GM12878 (cell line): ENCODE measurements around the gene SNAPC4. TPM values are rescaled to one million over a fixed set of nuclear protein-coding genes. Genes with fewer than 3 reads are reported as not detected.

Experiments
- ATAC-seq: fragments of 200-7000 bp; cut with Tn5 transposase; 3 replicates; pipeline ENCODE4 v1.9.1; 2020; ENCODE audit warnings: mild to moderate bottlenecking, moderate library complexity
- BruUV-seq: library from RNA; stranded (reverse); fragments of 400-500 nt; replicated peaks from 2 replicates; lab custom pipeline; 2021; lab: Mats Ljungman, UMichigan
- CTCF ChIA-PET: fragments of 300-600 bp; sonication (Branson Sonifier 250); formaldehyde crosslinking; extraction: SDS; loops from one replicate; lab custom pipeline; 2021; ENCODE audit warnings: inconsistent platforms; lab: Yijun Ruan, JAX
- POLR2A ChIA-PET: fragments of 350-600 bp; formaldehyde crosslinking; extraction: SDS; loops from one replicate; lab custom pipeline; 2021; ENCODE audit warnings: inconsistent platforms; lab: Charles Lee
- RAD21 ChIA-PET: fragments of 300-600 bp; sonication (Branson Sonifier 250); formaldehyde crosslinking; loops from one replicate; lab custom pipeline; 2023; ENCODE audit warnings: antibody characterized with exemption; ENCODE audit not compliant: unreplicated experiment; lab: Charles Lee
- SMC1A ChIA-PET: fragments of 300-600 bp; sonication (Branson Sonifier 250); formaldehyde crosslinking; loops from one replicate; lab custom pipeline; 2023; ENCODE audit not compliant: unreplicated experiment, uncharacterized antibody; lab: Charles Lee
- DNase-seq: peaks from one replicate; pipeline ENCODE4 v3.0.0-alpha.2; 2011; ENCODE audit warnings: low read depth, low spot score
- FAIRE-seq: peaks from 3 replicates; lab custom pipeline; 2011; peaks lifted over from hg19 to GRCh38; lab: Jason Lieb, UNC
- H2AFZ ChIP-seq: 2 replicates; pipeline ENCODE4 v1.6.0; 2011; ENCODE audit warnings: low read depth, low read length, control low read depth; ENCODE audit not compliant: control insufficient read depth
- H3K27ac ChIP-seq: 2 replicates; pipeline ENCODE4 v1.5.1; 2011; ENCODE audit warnings: control low read depth; ENCODE audit not compliant: control insufficient read depth, insufficient read depth
- H3K27me3 ChIP-seq, 2 experiments: replicated peaks in 1 of 2; 2 replicates each; pipeline versions ENCODE4 v1.6.0 to v1.6.1; 2011; ENCODE audit warnings: low read length in 1 of 2; ENCODE audit not compliant: control insufficient read depth in 2 of 2, insufficient read depth in 2 of 2
- H3K36me3 ChIP-seq, 2 experiments: 2 replicates each; pipeline ENCODE4 v1.5.1; 2011; ENCODE audit warnings: low read length in 1 of 2; ENCODE audit not compliant: control insufficient read depth in 2 of 2, insufficient read depth in 2 of 2
- H3K4me1 ChIP-seq: 2 replicates; pipeline ENCODE4 v1.6.1; 2011; ENCODE audit warnings: mild to moderate bottlenecking, low read length, moderate library complexity, mixed read lengths; ENCODE audit not compliant: control insufficient read depth, insufficient read depth
- H3K4me2 ChIP-seq: 2 replicates; pipeline ENCODE4 v1.6.0; 2011; ENCODE audit warnings: control low read depth; ENCODE audit not compliant: control insufficient read depth, insufficient read depth
- H3K4me3 ChIP-seq: fragments of 200-600 bp; sonication (generic); 2 replicates; pipeline ENCODE4 v1.5.1; 2016
- H3K79me2 ChIP-seq: 2 replicates; pipeline ENCODE4 v1.6.0; 2011; ENCODE audit warnings: low read length; ENCODE audit not compliant: control insufficient read depth, insufficient read depth
- H3K9ac ChIP-seq: 2 replicates; pipeline ENCODE4 v1.8.0; 2011; ENCODE audit warnings: low read length, control low read depth, mixed read lengths; ENCODE audit not compliant: control insufficient read depth, insufficient read depth
- H3K9me3 ChIP-seq: replicated peaks from 3 replicates; pipeline ENCODE4 v1.5.1; 2011; ENCODE audit warnings: mild to moderate bottlenecking, low read length; ENCODE audit not compliant: control insufficient read depth, insufficient read depth
- H4K20me1 ChIP-seq: 2 replicates; pipeline ENCODE4 v1.6.0; 2011; ENCODE audit not compliant: control insufficient read depth, insufficient read depth
- CREB1 ChIP-seq: IDR thresholded peaks from 2 replicates; pipeline ENCODE4 v1.6.1; 2012; ENCODE audit warnings: low read depth, mild to moderate bottlenecking, inconsistent platforms
- CREM ChIP-seq: IDR thresholded peaks from 2 replicates; pipeline ENCODE4 v1.6.1; 2014; ENCODE audit warnings: antibody characterized with exemption, low read depth
- EP300 ChIP-seq, 2 experiments: fragments of 150-350 bp in 1 of 2; IDR thresholded peaks; 2 replicates each; pipeline ENCODE4 v1.6.1; 2011 to 2012; ENCODE audit warnings: low read depth in 2 of 2, low read length in 2 of 2, borderline replicate concordance in 1 of 2, improper control_type of control experiment in 1 of 2, inconsistent platforms in 1 of 2; ENCODE audit not compliant: control insufficient read depth in 1 of 2
- FOXK2 ChIP-seq: fragments of 450-650 bp; IDR thresholded peaks from 2 replicates; pipeline ENCODE4 v1.6.1; 2017; ENCODE audit warnings: mild to moderate bottlenecking, moderate library complexity
- HSF1 ChIP-seq: fragments of 150-350 bp; IDR thresholded peaks from 2 replicates; pipeline ENCODE4 v1.6.1; 2014; ENCODE audit warnings: mild to moderate bottlenecking, low read depth, low read length
- IRF4 ChIP-seq: IDR thresholded peaks from 2 replicates; pipeline ENCODE4 v1.6.1; 2011; ENCODE audit warnings: low read depth, low read length
- NBN ChIP-seq: fragments of 450-650 bp; IDR thresholded peaks from 2 replicates; pipeline ENCODE4 v1.6.1; 2016
- NFYB ChIP-seq: IDR thresholded peaks from 2 replicates; pipeline ENCODE4 v1.6.1; 2011; ENCODE audit warnings: low read depth, mild to moderate bottlenecking, low read length, improper control_type of control experiment, moderate library complexity; ENCODE audit not compliant: insufficient read depth
- RAD51 ChIP-seq: fragments of 450-650 bp; IDR thresholded peaks from 2 replicates; pipeline ENCODE4 v1.6.1; 2016; ENCODE audit warnings: moderate library complexity, mild to moderate bottlenecking, inconsistent platforms
- SPI1 ChIP-seq: IDR thresholded peaks from 2 replicates; pipeline ENCODE4 v1.6.1; 2011; ENCODE audit warnings: low read depth, mild to moderate bottlenecking, low read length, moderate library complexity, borderline replicate concordance; ENCODE audit not compliant: insufficient read depth
- TAF1 ChIP-seq: IDR thresholded peaks from 2 replicates; pipeline ENCODE4 v1.6.1; 2011; ENCODE audit warnings: mild to moderate bottlenecking, low read depth, low read length, borderline replicate concordance
- ZNF217 ChIP-seq: fragments of 450-650 bp; IDR thresholded peaks from 2 replicates; pipeline ENCODE4 v1.6.1; 2017; ENCODE audit warnings: antibody characterized with exemption, mild to moderate bottlenecking
- ZZZ3 ChIP-seq: IDR thresholded peaks from 2 replicates; pipeline ENCODE4 v1.6.1; 2011; ENCODE audit warnings: low read depth; ENCODE audit not compliant: control insufficient read depth, insufficient read length
- WGBS: methylation state at CpG from one replicate; pipeline ENCODE4 v1.1.6; 2016; ENCODE audit warnings: low lambda C conversion rate; ENCODE audit not compliant: insufficient replicate concordance, insufficient coverage; ENCODE audit errors: missing lambda C conversion rate; 5-methylcytosine and 5-hydroxymethylcytosine counted together
- in situ Hi-C: fragments of 300-500 bp; cut with MboI; formaldehyde crosslinking; loops from 9 replicates; pipeline ENCODE4 v1.14.3; 2018; ENCODE audit warnings: mixed read lengths
- intact Hi-C: fragments of 100-400 bp; cut with micrococcal nuclease; formaldehyde crosslinking; loops from one replicate; pipeline ENCODE4 v1.14.2; 2022; ENCODE audit not compliant: unreplicated experiment
- polyA plus RNA-seq, 11 experiments: library from polyadenylated mRNA; depleted of rRNA in 4 of 11; unstranded in 6 of 11; stranded (reverse) in 5 of 11; fragments of >200 nt; fragmentation: Nextera tagmentation in 4 of 11; fragmentation: Illumina TruSeq in 1 of 11; extraction: Ambion mirVana in 4 of 11; extraction: Trizol in 1 of 11; gene quantifications; 1 replicate in 1 of 11; 2 replicates in 10 of 11; pipeline versions ENCODE4 v1.2.1 to v1.2.3, GENCODE V29; 2011 to 2016; ENCODE audit warnings: inconsistent platforms in 2 of 11, missing spikeins in 2 of 11, low read depth in 1 of 11
- total RNA-seq, 4 experiments: library from RNA; depleted of rRNA in 3 of 4; stranded (reverse); fragments of >200 nt in 3 of 4; fragmentation: Illumina TruSeq in 1 of 4; extraction: Trizol in 1 of 4; gene quantifications; 2 replicates each; pipeline versions ENCODE4 v1.2.1 to v1.2.3, GENCODE V29; 2013 to 2021

Gene SNAPC4
- total and polyA plus RNA-seq, 10 of the 15 experiments (the other 5 are each of a cell fraction or from before 2014, with no cell fraction given): 0.42 to 19.8 (median 7.0) TPM

GRCh38 chr9:136372561-136373299, 27.2 kb downstream of the SNAPC4 start (continued):
- TF ChIP-seq CREM (no peak), CREB1 (no peak), SPI1 (peak; percentile 81; the same call in 1 of the 2 replicates), NBN (no peak), HSF1 (no peak)

- intact Hi-C loops: no loop called here
- SMC1A ChIA-PET: no interaction called here
- H3K36me3 ChIP-seq: peaks cover 0 to 1% of the 10 kb centered on the region in 2 experiments; a peak in 3 of 4 replicates
- 0 out of 2 replicates have a peak, but pooled peaks cover 4% of the 10 kb centered on the region for H3K4me1 ChIP-seq
- CTCF ChIA-PET: interaction anchor here (1.5 to 1.9 kb wide), 2 partner anchors 9 to 28 kb away, joined by 5 to 7 read pairs; partner anchors contain the start of genes DNLZ and SNAPC4
- no peaks in the 10 kb centered on the region for H3K79me2 ChIP-seq
- no peak overlapping the region; the same call in 1 of the 2 replicates for H3K9ac ChIP-seq
- H3K9me3 ChIP-seq: no peaks in the 10 kb centered on the region
- ATAC-seq (no peak), DNase-seq (no peak), FAIRE-seq (no peak)
- BruUV-seq: no TSS peak
- POLR2A ChIA-PET: interaction anchor here (2.0 kb wide), 1 partner anchor 32 kb away, joined by 5 read pairs; no protein-coding TSS in a partner anchor
- H3K4me3 ChIP-seq: 0 out of 2 replicates have a peak overlapping the region, but pooled peaks have one; percentile 60
- H3K27me3 ChIP-seq: no peaks in the 10 kb centered on the region
- H2AFZ ChIP-seq: no peak overlapping the region
- 77% methylated on average over 21 of the region's 21 CpGs for WGBS
- RAD21 ChIA-PET: interaction anchor here (1.6 kb wide), 1 partner anchor 9 kb away, joined by 6 read pairs; the partner anchor contains the start of gene DNLZ
- no peaks in the 10 kb centered on the region for H4K20me1 ChIP-seq
- no peak overlapping the region for H3K27ac ChIP-seq
- peak overlapping the region; percentile 36 for H3K4me2 ChIP-seq
- TF ChIP-seq ZZZ3 (no peak), FOXK2 (no peak), NFYB (no peak), TAF1 (no peak), ZNF217 (no peak), EP300 (IDR thresholded peaks at IDR 0.05; ENCODE audit: borderline replicate concordance in 1 of 2, control insufficient read depth in 1 of 2, low read depth in 2 of 2, low read length in 2 of 2) (no peak), IRF4 (no peak), RAD51 (no peak)
- TF ChIP-seq, all 136 proteins: peak for 0
- in situ Hi-C loops: no loop called here
Observed at GRCh38 chr9:136372006-136372405, 28.0 kb downstream of the SNAPC4 start.
